HG03280 (cell line): ENCODE measurements around the gene FARS2.
"Not testable (repeated sequence)": the region's sequence is repeated elsewhere in the genome, so short reads cannot be mapped to it uniquely, and the experiment has no call there.

ENCODE experiments used
- ATAC-seq: cut with Tn5 transposase; IDR thresholded peaks from one replicate; pipeline ENCODE4 v1.9.1; 2021; ENCODE audit warnings: mild to moderate bottlenecking, moderate library complexity; ENCODE audit not compliant: unreplicated experiment

Gene FARS2

GRCh38 chr6:5656226-5656625 lies 394.9 kb downstream of the FARS2 start:
- ATAC-seq = no peak

- not testable (repeated sequence) for ATAC-seq
Measured at GRCh38 chr6:5656695-5657094, 395.4 kb downstream of the FARS2 start.

GRCh38 chr6:5657684-5658430 lies 396.5 kb downstream of the FARS2 start:
- no peak for ATAC-seq

GRCh38 chr6:5659467-5659866 lies 398.2 kb downstream of the FARS2 start:
- no peak for ATAC-seq

DNA sequence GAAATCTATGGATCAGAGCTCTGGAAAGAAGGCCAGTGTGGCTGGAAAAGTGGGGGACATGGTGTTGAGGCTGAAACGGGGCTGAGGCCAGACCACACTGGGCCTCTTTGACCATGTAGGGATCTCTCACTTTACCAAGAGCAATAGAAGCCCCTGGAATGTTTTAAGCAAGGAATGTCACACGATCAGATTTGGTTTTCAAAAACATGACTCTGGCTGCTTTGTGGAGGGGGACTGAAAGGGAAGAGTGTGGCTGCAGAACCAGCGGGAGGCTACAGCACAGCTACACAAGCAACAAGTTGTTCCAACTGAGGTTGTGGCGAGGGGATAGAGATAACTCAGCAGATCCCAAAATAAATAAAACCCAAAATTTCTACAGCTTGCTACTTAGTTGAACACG lies 399.5 kb downstream of the FARS2 start:
- ATAC-seq = no peak

- ATAC-seq = no peak
Measured at GRCh38 chr6:5662797-5663196, 401.5 kb downstream of the FARS2 start.

DNA sequence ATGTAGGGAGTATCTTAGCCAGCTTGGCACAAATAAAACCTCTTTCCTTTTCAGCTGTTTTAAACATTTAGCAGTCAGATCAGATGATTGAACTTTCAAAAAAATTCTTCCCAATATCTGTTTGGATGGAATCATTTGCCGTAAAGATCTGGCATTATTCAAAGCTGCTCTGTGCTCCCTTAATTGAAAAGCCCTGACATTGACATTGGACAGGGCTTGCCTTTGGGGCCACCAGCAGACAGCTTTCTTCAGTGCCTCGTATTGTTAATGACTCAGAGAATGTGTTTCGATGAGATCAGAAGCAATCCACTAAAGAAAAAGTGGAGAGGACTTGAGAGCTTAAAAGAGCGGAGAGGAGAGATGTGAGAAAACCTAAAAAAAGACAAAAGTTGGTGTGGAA lies 401.9 kb downstream of the FARS2 start:
- ATAC-seq = no peak

- no peak for ATAC-seq
Measured at GRCh38 chr6:5663739-5664138, 402.4 kb downstream of the FARS2 start.

DNA sequence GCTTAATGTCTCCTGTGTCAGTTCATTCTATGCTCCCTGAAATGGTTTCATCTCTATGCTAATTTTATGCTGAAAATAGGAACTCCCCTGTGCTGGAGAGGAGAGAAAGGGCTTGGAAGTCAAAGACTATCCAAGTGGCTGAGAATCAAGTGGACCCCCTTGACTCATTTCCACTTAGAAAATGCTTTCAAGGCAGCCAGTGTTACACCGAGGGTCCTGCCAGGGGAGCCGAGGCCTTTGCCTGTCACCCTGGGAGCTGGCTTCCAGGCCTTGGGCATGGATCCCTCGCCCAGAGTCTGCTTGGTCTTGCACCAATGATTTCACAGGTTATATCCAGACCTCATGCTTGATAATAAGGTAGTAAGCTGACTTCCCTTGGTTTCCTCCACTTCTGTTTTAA lies 402.8 kb downstream of the FARS2 start:
- ATAC-seq = no peak

GRCh38 chr6:5665173-5665572 lies 403.9 kb downstream of the FARS2 start:
- no peak for ATAC-seq

DNA sequence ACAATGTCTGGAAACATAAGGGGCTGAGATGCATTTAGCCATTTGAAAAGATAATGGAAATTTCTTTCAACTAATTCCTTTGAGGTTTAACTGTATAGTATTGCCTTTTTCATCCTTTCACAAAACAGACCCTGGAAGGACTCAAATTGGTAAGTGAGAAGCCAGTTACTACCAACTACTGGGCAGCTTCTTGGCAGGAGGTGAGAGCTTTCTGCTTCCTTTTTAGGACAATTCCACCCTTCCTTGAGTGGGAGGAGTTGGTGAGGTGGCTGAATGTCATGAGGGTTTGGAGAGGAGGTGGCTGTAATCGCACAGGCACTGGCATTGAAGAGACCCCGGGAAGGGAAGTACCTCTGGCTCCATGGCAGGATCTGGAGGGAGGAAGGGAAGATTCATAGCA lies 404.4 kb downstream of the FARS2 start:
- no peak for ATAC-seq

DNA sequence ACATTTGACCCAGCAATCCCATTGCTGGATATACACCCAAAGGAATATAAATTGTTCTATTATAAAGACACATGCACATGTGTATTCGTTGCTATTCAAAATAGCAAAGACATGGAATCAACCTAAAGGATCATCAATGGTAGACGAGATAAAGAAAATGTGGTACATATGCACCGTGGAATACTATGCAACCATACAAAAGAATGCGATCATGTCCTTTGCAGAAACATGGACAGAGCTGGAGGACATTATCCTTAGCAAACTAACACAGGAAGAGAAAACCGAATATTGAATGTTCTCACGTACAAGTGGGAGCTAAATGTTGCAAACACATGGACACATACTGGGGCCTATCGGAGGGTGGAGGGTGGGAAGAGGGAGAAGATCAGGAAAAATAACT lies 405.4 kb downstream of the FARS2 start:
- ATAC-seq = no peak

DNA sequence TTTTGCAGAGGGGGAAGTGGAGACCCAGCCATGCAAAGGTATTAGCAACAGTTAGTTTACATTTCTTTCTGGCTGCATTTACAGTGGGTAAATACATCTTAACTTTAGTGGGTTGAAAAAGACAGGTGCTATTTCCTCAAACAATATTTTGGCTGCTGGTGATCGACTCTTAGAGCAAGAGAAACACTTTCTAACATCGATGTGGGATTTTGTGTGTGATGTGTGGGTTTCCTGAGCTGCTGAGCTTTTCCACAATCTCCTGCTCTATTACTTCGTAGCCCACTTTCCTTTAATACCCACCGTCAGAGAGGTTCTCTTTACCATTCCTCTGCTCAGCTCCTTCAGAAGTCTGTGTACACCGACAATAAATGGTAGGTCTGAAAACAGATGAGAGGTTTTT lies 406.4 kb downstream of the FARS2 start:
- ATAC-seq = no peak

DNA sequence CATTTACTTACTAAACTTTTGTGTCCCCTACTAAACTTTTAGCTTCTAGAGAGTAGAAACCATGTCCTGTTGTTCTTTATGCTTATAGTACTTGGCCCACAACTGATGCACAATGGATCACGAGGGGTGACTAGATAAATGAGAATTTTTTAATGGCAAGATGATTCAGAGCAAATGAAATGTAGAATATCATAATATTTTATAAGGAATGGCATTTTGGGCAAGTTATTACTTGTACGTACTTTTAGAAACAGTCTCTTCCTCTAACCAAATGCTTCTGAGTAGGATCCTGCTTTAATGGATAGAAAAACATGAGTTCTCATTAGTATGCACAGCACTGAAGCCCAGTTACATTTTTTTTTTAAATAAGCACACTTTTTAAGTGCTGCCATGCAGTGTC lies 409.1 kb downstream of the FARS2 start:
- ATAC-seq = no peak

DNA sequence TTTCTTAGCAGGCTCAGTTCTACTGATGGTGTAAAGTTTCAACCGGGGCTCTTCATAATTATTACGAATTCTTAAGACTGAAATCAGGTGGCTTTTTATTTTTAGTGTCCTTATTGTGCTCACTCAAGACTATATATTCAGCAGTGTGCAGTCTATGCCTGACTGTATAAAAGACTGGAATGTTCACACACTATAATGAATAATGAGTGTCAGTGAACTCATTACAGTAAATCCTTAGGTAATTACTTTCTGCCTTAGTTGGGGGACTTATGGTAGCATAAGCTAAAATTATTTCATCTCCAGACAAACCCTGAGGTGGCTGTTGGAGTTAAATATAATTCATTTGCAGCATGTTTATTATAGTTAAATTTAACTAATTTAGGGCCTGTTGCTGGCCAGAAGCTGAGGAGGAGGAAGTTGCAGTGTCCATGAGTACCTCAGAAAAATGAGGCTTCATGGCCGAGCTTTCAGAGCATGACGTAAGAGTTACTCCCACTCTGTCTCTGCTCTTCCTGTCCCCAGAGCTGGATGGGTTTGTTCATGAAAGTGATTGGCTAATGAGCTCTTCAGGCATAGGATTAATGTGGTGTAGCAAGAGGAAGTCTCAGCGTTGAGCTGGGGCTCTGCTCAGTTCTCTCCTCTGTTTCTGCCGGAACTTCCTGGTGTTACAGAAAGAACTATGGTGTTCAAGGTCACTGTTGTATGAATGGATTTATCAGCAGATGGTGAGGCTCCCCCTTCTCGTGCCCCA lies 409.7 kb downstream of the FARS2 start:
- ATAC-seq = no peak

DNA sequence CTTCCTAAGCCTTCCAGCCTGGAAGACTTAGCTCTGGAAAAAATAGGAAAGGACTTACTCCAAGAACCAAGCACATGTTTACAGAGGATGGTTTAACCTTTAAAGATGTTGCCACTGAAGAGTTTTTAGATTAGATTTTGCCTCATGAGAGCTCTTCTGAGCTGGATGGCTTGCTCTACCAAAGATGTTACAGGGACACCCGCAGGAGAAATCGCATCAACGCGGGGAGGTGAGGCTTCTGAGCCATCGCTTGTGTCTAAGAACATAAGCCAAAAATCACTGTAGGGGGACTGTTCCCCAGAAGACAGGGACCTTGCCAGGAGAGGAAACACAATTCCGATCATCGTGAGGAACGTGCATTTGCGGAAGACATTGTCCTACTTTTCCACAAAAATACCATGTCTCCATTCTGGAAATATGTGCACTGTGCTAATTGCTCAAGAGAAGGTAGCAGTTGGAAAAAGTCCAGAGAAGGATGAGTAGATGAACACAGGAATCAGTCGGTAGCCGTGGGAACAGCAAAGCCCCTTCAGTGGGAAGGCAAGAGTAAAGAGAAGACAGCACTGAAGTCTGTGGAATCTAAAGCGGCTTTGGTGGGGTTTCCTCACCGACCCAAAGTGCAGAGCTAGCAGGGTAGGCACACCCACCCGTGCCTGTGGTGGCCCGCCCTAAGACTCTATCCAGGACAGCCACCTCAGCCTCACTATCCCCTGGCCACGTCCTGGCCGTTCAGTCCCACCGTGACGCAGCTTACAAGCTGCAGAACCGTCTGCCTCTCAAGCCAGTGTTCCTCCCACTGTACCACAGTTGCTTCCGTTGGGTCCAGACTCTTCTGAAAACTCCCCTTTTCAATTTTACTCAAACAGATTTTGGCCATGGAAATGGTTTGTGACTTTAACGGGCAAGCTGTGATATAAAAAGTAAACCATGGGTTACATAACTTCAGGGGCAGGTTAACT lies 410.6 kb downstream of the FARS2 start:
- ATAC-seq = no peak

GRCh38 chr6:5672581-5673011 lies 411.3 kb downstream of the FARS2 start:
- ATAC-seq = no peak

- ATAC-seq = no peak
Measured at GRCh38 chr6:5673019-5673790, 411.9 kb downstream of the FARS2 start.

DNA sequence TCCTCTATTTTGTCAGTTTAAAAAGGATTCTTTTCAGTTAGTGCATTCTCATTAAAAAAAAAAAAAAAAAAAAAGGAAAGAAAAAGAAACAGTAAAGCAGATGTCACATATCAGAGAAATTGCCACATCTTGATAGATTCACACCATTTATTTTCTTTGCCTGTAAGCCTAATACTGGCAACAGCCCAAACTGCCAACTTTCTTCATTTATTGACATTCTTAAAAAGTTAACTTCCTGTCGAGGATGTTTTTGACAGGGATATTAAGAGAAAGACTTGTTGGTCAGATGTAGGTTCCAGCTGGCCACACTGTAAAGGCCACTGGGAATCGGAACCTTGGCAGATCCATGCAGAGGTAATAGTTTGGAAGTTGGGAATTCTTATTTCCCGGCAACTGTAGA lies 412.8 kb downstream of the FARS2 start:
- no peak for ATAC-seq

GRCh38 chr6:5674721-5675120 lies 413.4 kb downstream of the FARS2 start:
- ATAC-seq = no peak

- no peak for ATAC-seq
Measured at GRCh38 chr6:5676701-5677100, 415.4 kb downstream of the FARS2 start.
